DOHH2 (cell line): ENCODE results near the gene IL20.

Source experiments
- CTCF ChIP-seq: fragments of 200-600 bp; sonication (generic); IDR thresholded peaks from one replicate; pipeline ENCODE4 v1.5.1; 2014; ENCODE audit warnings: antibody characterized with exemption, mild to moderate bottlenecking, low read depth, low read length; ENCODE audit not compliant: poor library complexity, severe bottlenecking
- EZH2phosphoT487 ChIP-seq: fragments of 200-600 bp; sonication (generic); IDR thresholded peaks from 2 replicates; pipeline ENCODE4 v1.6.1; 2017; ENCODE audit warnings: borderline replicate concordance, mild to moderate bottlenecking, antibody characterized with exemption, low read length, moderate library complexity, mixed read lengths

GRCh38 chr1:206860165-206860564, 5.3 kb upstream of the IL20 start:
- TF ChIP-seq CTCF (no peak), EZH2phosphoT487 (no peak)
